HL-60 (cell line): ENCODE measurements around the gene DAB2.
"Not testable (repeated sequence)": the region's sequence is repeated elsewhere in the genome, so short reads cannot be mapped to it uniquely, and the experiment has no call there.

Experiments
- DNase-seq, 2 experiments: peaks; one replicate each; pipeline ENCODE4 v3.0.0-alpha.2; 2010 to 2020; ENCODE audit warnings: low read depth in 1 of 2, low spot score in 1 of 2
- H3K27ac ChIP-seq: fragments of 250-450 bp; sonication (Bioruptor Pico); replicated peaks from 2 replicates; pipeline ENCODE4 v1.5.1; 2020; ENCODE audit warnings: mild to moderate bottlenecking, moderate library complexity
- H3K27me3 ChIP-seq: fragments of 250-450 bp; sonication (Bioruptor Pico); 2 replicates; pipeline ENCODE4 v1.5.1; 2021; ENCODE audit warnings: mild to moderate bottlenecking, moderate library complexity; ENCODE audit not compliant: insufficient read depth, poor library complexity, severe bottlenecking
- H3K4me3 ChIP-seq: replicated peaks from 2 replicates; pipeline ENCODE4 v1.5.1; 2011; ENCODE audit warnings: mild to moderate bottlenecking, control low read depth, low read length; ENCODE audit not compliant: insufficient read depth
- GABPA ChIP-seq: IDR thresholded peaks from 2 replicates; pipeline ENCODE4 v1.6.1; 2012; ENCODE audit warnings: low read depth
- POLR2AphosphoS5 ChIP-seq: IDR thresholded peaks from 2 replicates; pipeline ENCODE4 v1.6.1; 2012; ENCODE audit warnings: low read depth
- REST ChIP-seq: IDR thresholded peaks from 2 replicates; pipeline ENCODE4 v1.6.1; 2012; ENCODE audit warnings: low read depth; ENCODE audit not compliant: insufficient replicate concordance
- SPI1 ChIP-seq: IDR thresholded peaks from 2 replicates; pipeline ENCODE4 v1.6.1; 2012; ENCODE audit warnings: low read depth, mild to moderate bottlenecking, borderline replicate concordance
- TF ChIP-seq, protein P1 (sequence below): IDR thresholded peaks from one replicate; pipeline ENCODE4 v1.5.1; 2011; ENCODE audit warnings: low read length, control low read depth, inconsistent platforms; ENCODE audit not compliant: insufficient read depth

DAB2 gene

DNA sequence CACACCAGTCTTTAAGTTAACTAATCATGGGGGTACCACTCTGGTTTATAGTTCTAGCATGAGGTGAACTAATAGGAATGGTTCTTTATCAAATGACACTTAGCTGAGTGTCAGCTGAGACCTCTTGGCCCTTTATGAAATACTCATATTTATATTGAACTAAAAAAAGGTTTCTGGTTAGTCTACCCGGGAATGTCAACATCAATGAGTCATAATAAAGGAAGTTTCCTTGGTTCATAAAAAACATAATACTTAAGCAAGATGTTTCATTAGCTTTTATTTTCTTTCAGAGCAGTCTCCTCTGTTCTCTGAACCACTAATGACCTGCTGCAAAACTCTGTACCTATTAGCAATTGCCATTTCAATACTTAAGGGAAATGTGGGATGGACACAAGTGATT, 13.7 kb downstream of the DAB2 start:
- Histone ChIP-seq H3K27ac (no peak overlapping the region), H3K27me3 (peaks cover 7% of the 10 kb centered on the region), H3K4me3 (no peak overlapping the region)
- no peak for TF ChIP-seq SPI1
- no peak for TF ChIP-seq REST
- TF ChIP-seq, protein P1, sequence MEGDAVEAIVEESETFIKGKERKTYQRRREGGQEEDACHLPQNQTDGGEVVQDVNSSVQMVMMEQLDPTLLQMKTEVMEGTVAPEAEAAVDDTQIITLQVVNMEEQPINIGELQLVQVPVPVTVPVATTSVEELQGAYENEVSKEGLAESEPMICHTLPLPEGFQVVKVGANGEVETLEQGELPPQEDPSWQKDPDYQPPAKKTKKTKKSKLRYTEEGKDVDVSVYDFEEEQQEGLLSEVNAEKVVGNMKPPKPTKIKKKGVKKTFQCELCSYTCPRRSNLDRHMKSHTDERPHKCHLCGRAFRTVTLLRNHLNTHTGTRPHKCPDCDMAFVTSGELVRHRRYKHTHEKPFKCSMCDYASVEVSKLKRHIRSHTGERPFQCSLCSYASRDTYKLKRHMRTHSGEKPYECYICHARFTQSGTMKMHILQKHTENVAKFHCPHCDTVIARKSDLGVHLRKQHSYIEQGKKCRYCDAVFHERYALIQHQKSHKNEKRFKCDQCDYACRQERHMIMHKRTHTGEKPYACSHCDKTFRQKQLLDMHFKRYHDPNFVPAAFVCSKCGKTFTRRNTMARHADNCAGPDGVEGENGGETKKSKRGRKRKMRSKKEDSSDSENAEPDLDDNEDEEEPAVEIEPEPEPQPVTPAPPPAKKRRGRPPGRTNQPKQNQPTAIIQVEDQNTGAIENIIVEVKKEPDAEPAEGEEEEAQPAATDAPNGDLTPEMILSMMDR = no peak
- no peak for TF ChIP-seq POLR2AphosphoS5
- no peak for DNase-seq

- DNase-seq = no peak
- TF ChIP-seq POLR2AphosphoS5 (no peak), SPI1 (no peak), GABPA (no peak), REST (no peak)
- TF ChIP-seq, protein P1 = no peak
These were observed 15.7 kb downstream of the DAB2 start for GRCh38 chr5:39409033-39409432.

DNA sequence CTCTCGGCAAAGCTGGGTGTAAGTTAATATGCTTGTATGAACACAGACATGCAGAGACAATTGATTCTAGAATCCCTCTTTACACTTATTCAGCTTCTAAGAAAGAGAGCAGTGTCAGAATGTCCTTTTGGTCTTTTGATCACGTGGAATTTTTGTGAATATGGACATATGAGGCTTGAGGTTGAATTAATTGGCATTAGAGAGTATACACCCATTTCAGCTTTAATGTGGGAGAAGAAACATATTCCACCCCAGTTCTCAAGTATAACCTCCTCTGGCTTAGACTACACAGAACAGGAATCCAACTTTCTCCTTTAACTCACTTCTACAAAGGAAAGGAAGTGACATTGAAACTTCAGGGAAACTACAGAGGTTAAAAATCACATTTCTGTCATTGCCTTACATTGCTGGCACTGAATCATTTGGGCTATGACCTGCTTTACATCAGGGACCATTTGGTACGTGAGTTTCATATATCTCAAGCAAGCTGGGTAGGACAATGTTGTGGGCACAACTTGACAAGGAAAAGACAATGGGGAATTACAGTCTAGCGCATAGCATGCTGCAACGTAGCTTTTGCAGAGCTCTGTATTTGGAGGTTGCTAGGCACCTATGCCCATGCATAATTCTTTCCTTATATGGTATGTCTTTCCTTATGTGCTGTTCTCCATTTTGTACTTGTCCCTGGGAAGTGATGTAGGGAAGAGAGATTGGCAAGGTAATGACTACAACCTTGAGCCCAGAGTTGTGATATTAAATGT, 19.5 kb downstream of the DAB2 start:
- no peak for TF ChIP-seq GABPA
- no peak for TF ChIP-seq SPI1
- no peak for TF ChIP-seq POLR2AphosphoS5
- TF ChIP-seq, protein P1 = no peak
- no peak for TF ChIP-seq REST
- no peak for DNase-seq
- no peak overlapping the region for H3K4me3 ChIP-seq
- peaks cover 5% of the 10 kb centered on the region for H3K27me3 ChIP-seq
- H3K27ac ChIP-seq = no peak overlapping the region

More at GRCh38 chr5:39409033-39409432, 15.7 kb downstream of the DAB2 start:
- H3K27ac ChIP-seq = no peak overlapping the region
- H3K4me3 ChIP-seq = no peak overlapping the region
- H3K27me3 ChIP-seq = peaks cover 5% of the 10 kb centered on the region

DNA sequence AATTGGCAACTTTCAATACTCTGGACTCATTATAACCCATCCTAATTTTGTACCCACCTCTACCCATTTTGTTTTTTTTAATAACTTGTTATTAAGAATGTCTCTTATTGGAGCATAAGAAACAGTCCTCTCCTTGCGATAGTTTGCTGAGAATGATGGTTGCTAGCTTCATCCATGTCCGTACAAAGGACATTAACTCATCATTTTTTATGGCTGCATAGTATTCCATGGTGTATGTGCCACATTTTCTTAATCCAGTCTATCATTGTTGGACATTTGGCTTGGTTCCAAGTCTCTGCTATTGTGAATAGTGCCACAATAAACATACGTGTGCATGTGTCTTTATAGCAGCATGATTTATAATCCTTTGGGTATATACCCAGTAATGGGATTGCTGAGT, 21.0 kb downstream of the DAB2 start:
- H3K27me3 ChIP-seq, H3K4me3 ChIP-seq, H3K27ac ChIP-seq, DNase-seq: not testable (repeated sequence)

GRCh38 chr5:39402140-39402539, 22.6 kb downstream of the DAB2 start:
- H3K27ac ChIP-seq, H3K27me3 ChIP-seq, DNase-seq, H3K4me3 ChIP-seq: not testable (repeated sequence)
